H9 (cell line): ENCODE measurements around the gene SMTN. TPM values are rescaled to one million over a fixed set of nuclear protein-coding genes. Genes with fewer than 3 reads are reported as not detected.

ENCODE experiments used
- DNase-seq: peaks from one replicate; pipeline ENCODE4 v3.0.0-alpha.2; 2017
- H2AFZ ChIP-seq: one replicate; pipeline ENCODE4 v1.6.1; 2013; ENCODE audit warnings: mild to moderate bottlenecking, low read length, control low read depth, moderate library complexity
- H2AK5ac ChIP-seq: 2 replicates; pipeline ENCODE4 v1.6.1; 2013; ENCODE audit warnings: low read length, control low read depth, mixed read lengths; ENCODE audit not compliant: insufficient read length
- H2BK120ac ChIP-seq: one replicate; pipeline ENCODE4 v1.6.1; 2013; ENCODE audit warnings: low read depth, mild to moderate bottlenecking, low read length, control low read depth, inconsistent platforms; ENCODE audit not compliant: poor library complexity, severe bottlenecking
- H2BK12ac ChIP-seq: 2 replicates; pipeline ENCODE4 v1.6.1; 2013; ENCODE audit warnings: low read length, control low read depth, mixed read lengths, low read depth; ENCODE audit not compliant: insufficient read length
- H2BK15ac ChIP-seq: 2 replicates; pipeline ENCODE4 v1.6.1; 2013; ENCODE audit warnings: low read depth, low read length, control low read depth
- H2BK20ac ChIP-seq: one replicate; pipeline ENCODE4 v1.6.1; 2013; ENCODE audit warnings: low read depth, mild to moderate bottlenecking, low read length, control low read depth, inconsistent platforms; ENCODE audit not compliant: poor library complexity, severe bottlenecking
- H2BK5ac ChIP-seq: 2 replicates; pipeline ENCODE4 v1.6.1; 2013; ENCODE audit warnings: low read length, control low read depth, mixed read lengths; ENCODE audit not compliant: insufficient read length
- H3K14ac ChIP-seq: 2 replicates; pipeline ENCODE4 v1.6.1; 2013; ENCODE audit warnings: low read length, control low read depth; ENCODE audit not compliant: insufficient read depth
- H3K18ac ChIP-seq: 2 replicates; pipeline ENCODE4 v1.6.1; 2013; ENCODE audit warnings: low read depth, mild to moderate bottlenecking, mixed read lengths, low read length, control low read depth; ENCODE audit not compliant: insufficient read length
- H3K23ac ChIP-seq: 2 replicates; pipeline ENCODE4 v1.6.1; 2013; ENCODE audit warnings: low read length, control low read depth, mixed read lengths, low read depth; ENCODE audit not compliant: insufficient read length
- H3K23me2 ChIP-seq: 2 replicates; pipeline ENCODE4 v1.6.1; 2013; ENCODE audit warnings: low read depth, mild to moderate bottlenecking, mixed read lengths, low read length, control low read depth; ENCODE audit not compliant: insufficient read length, poor library complexity, severe bottlenecking
- H3K27ac ChIP-seq: 2 replicates; pipeline ENCODE4 v1.5.1; 2013; ENCODE audit warnings: low read length, control low read depth, mixed read lengths, low read depth; ENCODE audit not compliant: insufficient read length
- H3K27me3 ChIP-seq: 2 replicates; pipeline ENCODE4 v1.6.1; 2013; ENCODE audit warnings: low read length, control low read depth, inconsistent platforms; ENCODE audit not compliant: insufficient read depth
- H3K4ac ChIP-seq: 2 replicates; pipeline ENCODE4 v1.6.1; 2013; ENCODE audit warnings: low read depth, mild to moderate bottlenecking, control low read depth, inconsistent platforms, low read length, moderate library complexity
- H3K4me1 ChIP-seq: 2 replicates; pipeline ENCODE4 v1.6.1; 2013; ENCODE audit warnings: low read length, control low read depth, inconsistent platforms; ENCODE audit not compliant: insufficient read depth
- H3K4me2 ChIP-seq: 2 replicates; pipeline ENCODE4 v1.6.1; 2013; ENCODE audit warnings: low read length, control low read depth, mixed read lengths; ENCODE audit not compliant: insufficient read length, insufficient read depth
- H3K56ac ChIP-seq: 2 replicates; pipeline ENCODE4 v1.6.1; 2013; ENCODE audit warnings: low read depth, mild to moderate bottlenecking, mixed read lengths, low read length, control low read depth; ENCODE audit not compliant: insufficient read length
- H3K79me1 ChIP-seq: 2 replicates; pipeline ENCODE4 v1.6.1; 2013; ENCODE audit warnings: low read depth, mild to moderate bottlenecking, moderate library complexity, low read length, control low read depth, inconsistent platforms; ENCODE audit not compliant: insufficient read depth, poor library complexity, severe bottlenecking
- H3K79me2 ChIP-seq: 2 replicates; pipeline ENCODE4 v1.6.1; 2013; ENCODE audit warnings: low read length, control low read depth, inconsistent platforms; ENCODE audit not compliant: insufficient read depth
- H3K9ac ChIP-seq: 2 replicates; pipeline ENCODE4 v1.6.1; 2013; ENCODE audit warnings: low read length, control low read depth, mixed read lengths; ENCODE audit not compliant: insufficient read length; ENCODE audit errors: extremely low read depth
- H3K9me3 ChIP-seq: one replicate; pipeline ENCODE4 v1.6.1; 2013; ENCODE audit warnings: low read depth, low read length, inconsistent platforms; ENCODE audit not compliant: control insufficient read depth
- H3T11ph ChIP-seq: one replicate; pipeline ENCODE4 v1.6.1; 2013; ENCODE audit warnings: mild to moderate bottlenecking, low read length, control low read depth, inconsistent platforms
- H4K20me1 ChIP-seq: one replicate; pipeline ENCODE4 v1.6.1; 2013; ENCODE audit not compliant: control insufficient read depth, insufficient read length, insufficient read depth
- H4K5ac ChIP-seq: 2 replicates; pipeline ENCODE4 v1.6.1; 2013; ENCODE audit warnings: low read depth, mild to moderate bottlenecking, mixed read lengths, low read length, control low read depth; ENCODE audit not compliant: insufficient read length
- H4K8ac ChIP-seq: replicated peaks from 2 replicates; pipeline ENCODE4 v1.6.1; 2013; ENCODE audit warnings: low read length, control low read depth, mixed read lengths, low read depth; ENCODE audit not compliant: insufficient read length
- H4K91ac ChIP-seq: 2 replicates; pipeline ENCODE4 v1.6.1; 2013; ENCODE audit warnings: low read depth, mild to moderate bottlenecking, moderate library complexity, mixed read lengths, low read length, control low read depth; ENCODE audit not compliant: insufficient read length
- H3K27ac Mint-ChIP-seq, 3 experiments: 2 replicates in 2 of 3; 3 replicates in 1 of 3; pipeline ENCODE4 v1.8.0; 2020 to 2021; ENCODE audit warnings: mixed read lengths in 3 of 3, mild to moderate bottlenecking in 1 of 3, moderate library complexity in 1 of 3
- H3K27me3 Mint-ChIP-seq: 2 replicates; pipeline ENCODE4 v1.8.0; 2021; ENCODE audit warnings: low read depth, mild to moderate bottlenecking, moderate library complexity, mixed read lengths
- H3K36me3 Mint-ChIP-seq, 3 experiments: 2 replicates in 2 of 3; 3 replicates in 1 of 3; pipeline ENCODE4 v1.8.0; 2020 to 2021; ENCODE audit warnings: low read depth in 3 of 3, mixed read lengths in 3 of 3; ENCODE audit not compliant: insufficient read depth in 1 of 3
- H3K4me1 Mint-ChIP-seq, 2 experiments: 2 replicates each; pipeline ENCODE4 v1.8.0; 2020; ENCODE audit warnings: mixed read lengths in 2 of 2
- H3K4me3 Mint-ChIP-seq, 2 experiments: 2 replicates in 1 of 2; 3 replicates in 1 of 2; pipeline ENCODE4 v1.8.0; 2020 to 2021; ENCODE audit warnings: mild to moderate bottlenecking in 2 of 2, mixed read lengths in 2 of 2, moderate library complexity in 1 of 2
- H3K9me3 Mint-ChIP-seq, 2 experiments: 2 replicates in 1 of 2; 3 replicates in 1 of 2; pipeline ENCODE4 v1.8.0; 2020; ENCODE audit warnings: mild to moderate bottlenecking in 2 of 2, mixed read lengths in 2 of 2, moderate library complexity in 1 of 2
- WGBS: extraction: QIAGEN DNeasy Blood & Tissue Kit; methylation state at CpG from one replicate; pipeline ENCODE4 v1.1.7; 2013; ENCODE audit warnings: missing lambda C conversion rate, low lambda C conversion rate, mixed read lengths; ENCODE audit not compliant: insufficient read length; ENCODE audit errors: extremely low coverage; 5-methylcytosine and 5-hydroxymethylcytosine counted together
- total RNA-seq: library from RNA; stranded (reverse); gene quantifications from 2 replicates; pipeline ENCODE4 v1.2.1, GENCODE V29; 2021
- TF ChIP-seq, protein P1 (sequence below): fragments of 200-600 bp; sonication (generic); conservative IDR thresholded peaks from 3 replicates; pipeline ENCODE4 v1.8.0; 2021; ENCODE audit warnings: antibody characterized with exemption, mild to moderate bottlenecking

SMTN gene
- total RNA-seq, 1 experiment from 2014 or later: 23.4 TPM

DNA sequence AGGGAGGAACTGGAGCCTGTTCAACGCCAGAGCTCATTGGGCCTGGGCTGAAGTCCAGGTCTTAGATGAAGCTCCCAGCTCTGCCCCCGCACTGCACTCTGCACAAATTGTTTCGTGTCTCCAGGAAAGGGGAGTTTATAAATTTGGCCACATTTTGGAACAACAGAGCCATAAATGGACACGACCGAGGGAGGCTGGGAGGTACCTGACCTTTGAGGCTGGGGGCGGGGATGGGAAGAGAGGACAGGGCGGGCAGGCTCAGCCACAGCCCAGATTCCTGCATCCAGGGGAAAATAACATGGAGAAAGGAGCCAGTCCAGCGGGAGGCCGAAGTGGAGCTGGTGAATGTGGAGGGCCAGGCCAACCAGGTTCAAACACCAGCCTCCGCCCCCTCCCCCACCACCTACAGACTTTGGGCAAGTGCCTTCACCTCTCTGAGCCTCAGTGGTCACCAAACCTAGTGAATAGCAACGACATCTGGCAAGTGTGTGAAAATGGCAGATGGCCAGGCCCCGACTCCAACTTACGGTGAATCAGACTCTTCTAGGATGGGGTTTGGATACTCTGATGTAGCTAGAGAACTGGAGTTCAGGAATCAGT is 36.8 kb upstream of the SMTN start:
- TF ChIP-seq, protein P1, sequence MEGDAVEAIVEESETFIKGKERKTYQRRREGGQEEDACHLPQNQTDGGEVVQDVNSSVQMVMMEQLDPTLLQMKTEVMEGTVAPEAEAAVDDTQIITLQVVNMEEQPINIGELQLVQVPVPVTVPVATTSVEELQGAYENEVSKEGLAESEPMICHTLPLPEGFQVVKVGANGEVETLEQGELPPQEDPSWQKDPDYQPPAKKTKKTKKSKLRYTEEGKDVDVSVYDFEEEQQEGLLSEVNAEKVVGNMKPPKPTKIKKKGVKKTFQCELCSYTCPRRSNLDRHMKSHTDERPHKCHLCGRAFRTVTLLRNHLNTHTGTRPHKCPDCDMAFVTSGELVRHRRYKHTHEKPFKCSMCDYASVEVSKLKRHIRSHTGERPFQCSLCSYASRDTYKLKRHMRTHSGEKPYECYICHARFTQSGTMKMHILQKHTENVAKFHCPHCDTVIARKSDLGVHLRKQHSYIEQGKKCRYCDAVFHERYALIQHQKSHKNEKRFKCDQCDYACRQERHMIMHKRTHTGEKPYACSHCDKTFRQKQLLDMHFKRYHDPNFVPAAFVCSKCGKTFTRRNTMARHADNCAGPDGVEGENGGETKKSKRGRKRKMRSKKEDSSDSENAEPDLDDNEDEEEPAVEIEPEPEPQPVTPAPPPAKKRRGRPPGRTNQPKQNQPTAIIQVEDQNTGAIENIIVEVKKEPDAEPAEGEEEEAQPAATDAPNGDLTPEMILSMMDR: no peak
- DNase-seq: peak; percentile 34
- Mint-ChIP-seq H3K27ac (peak overlapping the region in 1 of 3 experiments; percentile 27; a peak in 1 of 7 replicates), H3K36me3 (peaks cover 2 to 6% (median 4%) of the 10 kb centered on the region in 3 experiments; a peak in 2 of 7 replicates), H3K4me1 (peaks cover 19 to 26% of the 10 kb centered on the region in 2 experiments), H3K27me3 (peaks cover 5% of the 10 kb centered on the region), H3K9me3 (peaks cover 0 to 4% of the 10 kb centered on the region in 2 experiments; a peak in 2 of 5 replicates), H3K4me3 (no peak overlapping the region)
- no CpG with 5 or more reads among the region's 13 CpGs for WGBS
- H3K79me1 ChIP-seq: no peaks in the 10 kb centered on the region
- H4K91ac ChIP-seq: no peak overlapping the region
- no peaks in the 10 kb centered on the region for H3K23me2 ChIP-seq
- no peak overlapping the region for H3K14ac ChIP-seq
- H3K79me2 ChIP-seq: no peaks in the 10 kb centered on the region
- H3K9me3 ChIP-seq: no peaks in the 10 kb centered on the region
- no peak overlapping the region for H2BK12ac ChIP-seq
- H4K20me1 ChIP-seq: peaks cover 3% of the 10 kb centered on the region
- no peak overlapping the region for H3K9ac ChIP-seq
- no peak overlapping the region for H3K18ac ChIP-seq
- no peak overlapping the region for H2BK120ac ChIP-seq
- no peak overlapping the region for H3T11ph ChIP-seq
- H2BK20ac ChIP-seq: no peak overlapping the region
- no peak overlapping the region for H2AFZ ChIP-seq
- no peak overlapping the region for H4K8ac ChIP-seq
- H3K4me2 ChIP-seq: no peak overlapping the region
- no peak overlapping the region for H2BK15ac ChIP-seq
- H3K4me1 ChIP-seq: no peaks in the 10 kb centered on the region
- H4K5ac ChIP-seq: no peak overlapping the region
- no peak overlapping the region for H3K56ac ChIP-seq
- H3K4ac ChIP-seq: no peak overlapping the region
- H3K27me3 ChIP-seq: no peaks in the 10 kb centered on the region
- H2BK5ac ChIP-seq: no peak overlapping the region
- no peak overlapping the region for H3K23ac ChIP-seq
- no peak overlapping the region for H2AK5ac ChIP-seq
- H3K27ac ChIP-seq: no peak overlapping the region
